GM21717 (cell line): ENCODE data around the gene PANX3.
A peak's percentile ranks its signal among the peaks of the same experiment; 100 is the strongest.

ENCODE experiments used
- ATAC-seq: cut with Tn5 transposase; IDR thresholded peaks from one replicate; pipeline ENCODE4 v1.9.1; 2021; ENCODE audit warnings: mild to moderate bottlenecking, moderate library complexity; ENCODE audit not compliant: unreplicated experiment

Gene PANX3

DNA sequence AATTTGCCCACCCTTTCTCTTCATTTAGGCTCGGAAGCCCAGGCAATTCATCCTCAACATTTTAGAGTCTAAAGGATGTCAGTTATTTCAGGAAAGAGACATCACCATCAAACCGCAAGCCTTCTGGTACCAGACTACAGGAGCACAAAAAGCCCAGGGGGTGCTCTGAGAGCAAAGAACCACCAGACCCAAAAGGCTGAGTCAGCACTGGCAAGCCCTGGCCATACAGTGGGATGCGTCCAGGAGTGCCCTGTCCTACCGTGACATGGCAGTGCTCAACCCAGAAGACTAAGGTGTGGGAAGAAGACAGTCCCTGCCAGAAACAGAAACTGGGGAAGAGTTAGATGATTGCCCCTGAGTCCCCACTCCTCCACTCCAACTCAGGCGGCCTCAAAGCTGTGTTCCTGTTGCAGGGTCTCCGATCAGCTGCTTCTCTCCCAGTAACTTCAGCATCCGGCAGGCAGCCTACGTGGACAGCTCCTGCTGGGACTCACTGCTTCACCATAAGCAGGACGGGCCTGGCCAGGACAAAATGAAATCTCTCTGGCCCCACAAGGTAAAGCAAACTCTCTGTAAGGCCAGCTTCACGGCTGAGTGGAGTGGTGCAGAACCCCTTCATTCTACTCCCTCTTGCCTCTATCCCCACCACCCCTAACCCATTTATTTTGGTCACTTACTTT is 1.5 kb downstream of the PANX3 start:
- ATAC-seq = no peak

DNA sequence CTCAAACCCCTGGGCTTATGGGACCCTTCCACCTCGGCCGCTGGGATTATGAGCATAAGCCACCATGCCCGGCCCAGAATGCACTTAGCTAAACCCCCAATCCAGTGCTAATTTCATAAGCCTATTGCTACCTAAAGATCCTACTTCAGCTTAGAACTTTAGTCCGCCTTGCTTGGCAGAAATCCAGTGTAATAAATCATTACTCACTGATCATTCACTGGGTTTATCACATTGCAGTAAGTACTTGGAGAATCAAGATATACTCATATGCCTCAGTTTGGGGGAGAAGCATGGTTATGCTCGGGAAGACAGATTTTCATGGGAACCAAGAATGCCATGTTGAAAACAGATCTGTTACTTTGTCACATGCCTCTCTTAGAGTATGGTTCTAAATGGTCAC is 7.6 kb downstream of the PANX3 start:
- ATAC-seq = no peak

DNA sequence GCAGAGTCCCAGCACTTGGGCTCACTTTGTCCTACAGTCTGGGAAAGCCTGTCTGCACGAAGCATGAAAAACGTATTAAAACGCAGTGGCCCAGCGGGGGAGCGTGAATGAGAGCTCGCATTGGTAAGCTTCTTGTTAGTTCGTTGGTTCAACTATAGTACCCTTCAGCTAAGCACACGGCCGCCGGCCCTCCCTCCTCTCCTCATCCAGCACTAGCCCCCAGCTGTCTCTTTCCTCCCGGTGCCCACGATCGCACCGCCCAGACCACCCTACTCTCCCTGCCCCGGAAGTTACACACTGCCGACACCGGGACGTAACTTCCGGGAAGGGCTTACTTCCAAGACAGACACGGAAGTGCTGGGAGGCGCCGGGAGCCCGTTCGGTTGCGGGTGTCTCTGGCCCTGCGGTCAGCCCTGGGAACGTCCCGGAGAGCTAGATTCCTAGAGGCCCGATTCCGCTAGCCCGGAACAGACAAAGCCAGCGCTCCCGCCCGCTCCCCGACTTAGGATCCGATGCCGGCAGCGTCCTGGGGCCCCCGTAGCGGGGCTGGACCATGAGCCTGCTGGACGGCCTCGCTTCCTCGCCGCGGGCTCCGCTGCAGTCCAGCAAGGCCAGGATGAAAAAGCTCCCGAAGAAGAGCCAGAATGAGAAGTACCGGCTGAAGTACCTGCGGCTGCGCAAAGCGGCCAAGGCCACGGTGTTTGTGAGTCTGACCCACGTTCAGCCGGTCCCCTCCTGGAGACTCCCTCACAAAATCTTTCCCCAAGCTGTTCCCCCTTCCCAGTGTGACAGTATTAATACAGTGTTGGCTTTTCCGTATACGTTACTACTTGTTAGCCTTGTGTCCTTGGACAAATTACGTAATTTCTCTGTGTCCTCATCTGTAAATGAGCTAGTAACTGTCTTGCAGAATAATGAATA is 11.6 kb downstream of the PANX3 start, which contains the start of gene TBRG1:
TBRG1 (plus strand) TSS at position 334 of the 921 bp plus-strand sequence; CDS start at position 554, 220 bp downstream.
- peak; percentile 99 for ATAC-seq

DNA sequence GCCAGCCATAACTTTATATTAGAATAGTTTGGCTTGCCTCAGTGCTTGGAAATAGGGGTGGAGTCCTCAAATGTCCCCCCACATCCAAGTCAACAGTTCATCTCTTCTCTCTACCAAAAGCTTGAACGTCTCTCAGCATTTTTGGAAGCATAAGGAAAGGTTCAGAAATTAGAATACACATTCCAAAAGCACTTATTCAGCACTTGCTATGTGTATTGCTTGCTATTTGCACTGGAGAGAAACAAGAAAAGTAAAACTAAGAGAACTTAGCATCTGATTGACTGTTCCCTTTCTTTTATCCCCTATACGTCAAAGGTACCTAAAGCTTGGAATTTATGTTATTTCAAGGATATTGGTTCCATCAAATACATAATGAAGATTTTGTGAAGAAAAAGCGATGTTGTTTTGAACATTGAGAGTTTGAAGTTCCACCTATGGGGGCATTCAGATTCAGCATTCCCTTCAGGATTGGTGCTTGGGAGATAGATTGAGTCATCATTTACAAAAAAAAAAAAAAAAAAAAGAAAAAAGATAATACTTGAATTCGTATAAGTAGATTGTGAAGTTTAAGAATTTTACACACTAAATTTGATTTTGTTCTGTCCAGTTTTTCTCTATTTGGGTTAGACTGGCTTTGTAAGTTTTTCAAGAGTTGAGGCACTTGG is 12.8 kb downstream of the PANX3 start:
- no peak for ATAC-seq

DNA sequence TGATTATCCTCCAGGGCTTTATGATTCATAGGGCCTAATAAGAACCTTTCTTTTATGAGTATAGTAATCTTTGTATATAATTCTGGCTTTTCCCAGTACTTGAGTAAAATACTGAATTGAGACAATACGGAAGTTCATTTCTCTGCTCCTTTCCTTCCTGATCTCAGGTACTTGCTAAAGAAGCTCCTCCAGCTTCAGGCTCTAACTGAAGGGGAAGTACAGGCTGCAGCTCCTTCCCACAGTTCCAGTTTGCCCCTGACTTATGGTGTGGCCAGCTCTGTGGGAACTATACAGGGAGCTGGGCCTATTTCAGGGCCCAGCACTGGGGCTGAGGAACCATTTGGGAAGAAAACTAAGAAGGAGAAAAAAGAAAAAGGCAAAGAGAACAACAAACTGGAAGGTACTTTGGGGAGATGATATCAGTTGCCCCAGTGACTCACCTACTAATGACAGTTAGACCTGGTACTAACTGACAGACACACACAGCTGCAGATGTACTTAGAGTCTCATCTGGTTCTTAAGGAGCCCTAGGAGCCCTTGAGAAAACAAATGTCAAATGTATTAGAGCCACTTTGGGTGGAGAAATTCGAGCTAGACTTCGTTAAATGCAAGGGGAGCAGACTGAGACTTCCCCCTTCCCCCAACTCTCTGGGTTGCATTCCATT is 14.4 kb downstream of the PANX3 start:
- no peak for ATAC-seq

DNA sequence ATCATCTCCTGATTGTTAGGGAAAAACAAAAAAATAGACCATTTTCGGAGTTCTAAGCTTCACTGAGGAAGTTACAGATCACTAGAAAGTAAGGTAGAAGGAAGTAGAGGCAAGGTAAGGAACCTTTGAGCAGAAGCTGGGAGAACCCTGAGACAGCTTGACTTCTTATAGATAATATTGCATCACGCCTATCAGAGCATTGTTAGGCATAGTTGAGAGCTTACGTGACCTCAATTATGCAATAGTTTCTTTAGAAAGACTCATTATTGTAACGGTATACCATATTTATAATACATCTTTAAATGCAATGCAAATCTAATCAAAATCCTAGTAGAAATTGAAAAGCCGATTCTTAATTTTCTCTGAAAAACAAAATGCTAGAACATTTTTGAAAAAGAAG is 16.3 kb downstream of the PANX3 start:
- no peak for ATAC-seq

DNA sequence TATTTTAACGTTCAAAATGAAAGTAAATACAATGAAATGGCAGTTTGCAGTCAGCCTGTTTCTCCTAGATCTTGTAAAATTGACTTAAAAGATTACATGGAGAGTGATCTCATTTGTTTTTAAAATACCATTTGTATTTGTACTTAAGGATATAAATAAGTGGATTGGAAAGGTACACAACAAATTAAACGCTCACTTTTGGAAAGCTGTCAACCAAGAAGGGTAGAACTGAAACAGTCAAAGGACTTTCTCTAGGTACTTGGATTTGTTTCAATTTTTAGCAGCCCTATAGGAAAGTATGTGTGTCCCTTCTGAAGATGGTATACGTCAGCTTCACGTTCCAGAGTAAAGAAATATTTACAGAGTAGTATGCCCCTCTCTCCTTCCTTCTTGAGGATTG is 18.7 kb downstream of the PANX3 start:
- ATAC-seq = no peak

DNA sequence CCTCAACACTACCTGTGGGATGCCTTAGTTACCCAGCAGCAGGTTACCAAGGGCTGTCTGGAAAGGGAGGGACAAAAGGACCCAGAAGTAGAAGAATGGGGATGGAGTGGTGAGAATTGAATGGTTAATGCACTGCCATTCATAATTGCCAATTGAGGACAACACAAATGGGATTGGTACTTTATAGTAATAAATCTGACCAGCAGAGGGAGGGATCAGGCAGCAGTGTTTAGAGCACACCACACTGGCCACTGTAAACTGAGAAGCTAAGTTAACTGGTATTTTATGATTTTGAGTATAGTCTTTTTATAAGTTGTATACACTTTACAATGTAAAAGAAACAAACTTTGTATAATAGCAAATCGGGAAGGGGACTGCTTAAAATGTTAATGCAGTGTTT is 22.1 kb downstream of the PANX3 start:
- no peak for ATAC-seq

DNA sequence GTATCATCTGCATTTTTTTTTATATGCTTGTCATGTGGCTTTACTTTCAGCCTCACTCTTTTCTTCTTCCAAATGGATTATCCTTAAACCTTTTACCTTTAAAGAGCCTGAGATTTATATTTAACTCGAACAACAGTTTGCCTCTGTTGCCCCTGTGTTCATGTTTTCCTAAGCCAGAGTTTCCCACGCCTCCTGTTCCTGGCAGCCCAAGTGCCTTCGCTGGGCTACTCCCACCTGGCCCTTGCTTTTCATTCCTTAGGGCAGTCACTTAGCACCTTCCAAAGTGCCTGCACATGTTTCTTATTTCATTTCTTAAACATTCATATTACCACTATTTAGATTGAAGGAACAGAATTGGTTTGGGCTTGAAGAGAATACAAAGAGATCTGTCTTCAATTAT is 24.7 kb downstream of the PANX3 start:
- no peak for ATAC-seq

DNA sequence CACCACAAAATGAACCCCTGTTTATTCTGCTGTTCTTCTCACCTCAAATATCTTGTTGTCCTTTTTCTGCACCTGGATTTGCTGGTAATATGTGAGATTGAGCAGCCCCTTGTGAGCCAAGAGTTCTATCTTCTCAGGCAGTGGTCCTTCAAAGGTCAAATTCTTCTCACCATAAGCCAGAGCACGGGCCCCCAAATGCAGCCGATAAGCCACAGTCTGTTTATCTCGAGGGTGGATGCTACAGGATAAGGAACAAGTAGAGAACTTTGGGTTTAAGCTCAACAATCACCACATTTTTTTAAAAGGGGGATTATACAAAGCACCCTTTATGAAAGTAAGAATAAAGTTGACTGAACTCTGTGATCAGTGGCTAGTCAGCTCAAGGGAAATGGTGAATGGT is 27.3 kb downstream of the PANX3 start:
- ATAC-seq = no peak

DNA sequence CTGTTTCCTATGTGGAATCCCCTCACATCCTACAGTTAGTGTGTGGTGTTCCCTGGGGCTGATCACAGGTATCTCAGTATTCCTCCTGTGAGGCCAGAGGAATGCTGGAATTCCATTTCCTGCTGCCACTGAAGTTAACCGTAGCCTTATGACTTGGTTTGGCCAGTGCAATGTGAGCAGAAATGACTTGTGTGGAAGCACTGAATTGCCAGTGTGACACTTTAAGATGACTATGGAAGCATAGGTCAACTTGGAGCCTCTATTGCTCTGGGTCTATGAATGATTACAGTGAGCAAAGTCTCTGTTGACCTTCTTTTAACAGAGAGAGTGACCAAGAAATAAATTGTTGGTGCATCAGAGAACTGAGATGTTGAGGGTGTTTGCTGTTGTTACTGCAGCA is 28.0 kb downstream of the PANX3 start:
- no peak for ATAC-seq

DNA sequence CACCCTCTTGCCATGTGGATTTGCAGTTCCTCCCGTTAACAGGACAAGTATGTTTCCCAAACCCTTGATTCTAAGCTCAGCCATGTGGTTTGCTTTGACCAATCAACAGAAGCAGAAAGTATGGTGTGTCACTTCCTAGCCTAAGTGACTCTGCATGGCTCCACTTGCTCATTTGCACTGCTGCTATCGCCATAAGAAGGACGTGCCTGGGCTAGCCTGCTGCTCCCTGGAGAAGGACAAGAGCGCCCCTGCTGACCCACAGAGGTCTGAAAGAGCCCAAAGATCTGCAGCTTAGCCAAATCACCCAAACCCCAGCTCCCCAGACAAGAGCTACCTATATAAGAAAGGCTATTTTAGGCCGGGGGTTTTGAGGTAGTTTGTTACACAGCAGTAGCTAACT is 29.4 kb downstream of the PANX3 start:
- no peak for ATAC-seq

DNA sequence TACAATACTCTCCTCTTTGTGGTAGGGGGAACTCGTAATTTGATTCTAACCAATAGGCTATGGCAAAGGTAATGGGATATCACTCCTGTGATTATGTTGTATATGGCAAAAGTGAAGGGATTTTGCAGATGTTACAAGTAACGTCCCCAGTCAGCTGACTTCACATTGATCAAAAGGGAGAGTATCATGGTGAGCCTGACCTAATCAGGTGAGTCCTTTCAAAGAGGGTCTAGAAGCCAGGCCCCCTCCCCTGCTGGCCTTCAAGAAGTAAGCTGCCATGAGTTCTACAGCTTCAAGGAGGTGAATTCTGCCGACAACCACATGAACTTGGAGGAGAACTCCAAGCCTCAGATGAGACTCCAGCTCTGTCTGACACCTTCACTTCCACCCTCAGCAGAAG is 31.4 kb downstream of the PANX3 start:
- ATAC-seq = no peak

DNA sequence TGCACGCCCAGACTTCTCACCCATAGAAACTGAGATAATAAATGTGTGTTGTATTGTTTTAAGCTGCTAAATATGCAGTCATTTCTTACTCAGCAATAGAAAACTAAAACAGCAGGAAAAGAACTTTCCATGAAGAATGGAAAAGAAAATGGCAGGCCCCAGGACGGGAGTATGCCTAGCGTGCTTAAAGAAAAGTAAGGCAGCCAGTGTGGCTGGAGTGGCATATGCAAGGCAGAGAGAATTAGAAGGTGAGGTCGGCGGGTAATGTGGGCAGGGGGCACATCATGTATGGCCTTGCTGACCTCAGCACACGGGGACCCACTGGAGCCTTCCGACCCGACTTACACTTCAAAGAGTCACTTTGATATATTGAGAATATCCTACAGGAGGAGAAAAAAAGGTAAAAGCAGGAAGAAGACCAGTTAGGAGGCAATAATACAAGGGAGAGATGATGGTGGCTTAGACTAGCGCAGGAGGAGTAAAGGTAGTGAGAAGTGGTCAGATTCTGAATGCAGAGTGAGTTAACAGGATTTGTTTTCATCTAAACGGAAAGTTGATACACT is 31.9 kb downstream of the PANX3 start:
- no peak for ATAC-seq

DNA sequence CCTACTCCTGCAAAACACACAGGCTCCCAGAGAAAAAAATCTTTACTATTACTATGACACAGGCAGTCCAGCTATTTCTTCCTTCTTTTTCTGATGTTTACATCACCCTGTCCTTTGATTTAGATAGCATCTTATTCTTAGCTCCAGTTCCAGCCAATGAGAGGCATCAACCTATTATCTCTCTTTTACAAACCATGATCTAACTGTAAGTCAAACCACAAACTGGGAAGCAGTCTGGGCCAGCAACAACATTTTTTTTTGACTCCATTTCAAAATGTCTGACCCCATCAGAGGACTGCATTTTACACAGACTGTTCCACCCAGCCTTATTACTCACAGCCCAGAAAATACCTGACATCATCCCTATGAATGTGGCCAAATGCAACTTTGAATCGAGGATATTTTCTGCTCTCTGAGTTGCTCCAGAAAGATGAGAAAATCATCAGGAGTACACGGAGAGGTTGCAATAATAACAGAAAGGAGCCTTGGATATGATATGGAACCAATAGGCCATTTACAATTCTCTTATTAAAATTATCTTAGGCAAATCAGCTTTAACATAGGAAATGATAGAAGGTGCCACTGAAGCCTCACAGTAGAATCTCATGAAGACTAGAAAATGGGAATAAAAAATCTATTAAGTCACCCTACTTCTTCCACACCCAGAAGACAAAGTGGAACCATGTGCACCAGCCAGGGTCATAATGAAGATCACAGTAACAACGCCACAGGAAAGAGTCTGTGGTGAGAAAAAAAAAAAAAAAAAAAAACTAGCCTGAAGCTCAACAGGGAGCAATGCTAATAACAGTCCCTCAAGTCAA is 32.6 kb downstream of the PANX3 start:
- ATAC-seq = no peak

DNA sequence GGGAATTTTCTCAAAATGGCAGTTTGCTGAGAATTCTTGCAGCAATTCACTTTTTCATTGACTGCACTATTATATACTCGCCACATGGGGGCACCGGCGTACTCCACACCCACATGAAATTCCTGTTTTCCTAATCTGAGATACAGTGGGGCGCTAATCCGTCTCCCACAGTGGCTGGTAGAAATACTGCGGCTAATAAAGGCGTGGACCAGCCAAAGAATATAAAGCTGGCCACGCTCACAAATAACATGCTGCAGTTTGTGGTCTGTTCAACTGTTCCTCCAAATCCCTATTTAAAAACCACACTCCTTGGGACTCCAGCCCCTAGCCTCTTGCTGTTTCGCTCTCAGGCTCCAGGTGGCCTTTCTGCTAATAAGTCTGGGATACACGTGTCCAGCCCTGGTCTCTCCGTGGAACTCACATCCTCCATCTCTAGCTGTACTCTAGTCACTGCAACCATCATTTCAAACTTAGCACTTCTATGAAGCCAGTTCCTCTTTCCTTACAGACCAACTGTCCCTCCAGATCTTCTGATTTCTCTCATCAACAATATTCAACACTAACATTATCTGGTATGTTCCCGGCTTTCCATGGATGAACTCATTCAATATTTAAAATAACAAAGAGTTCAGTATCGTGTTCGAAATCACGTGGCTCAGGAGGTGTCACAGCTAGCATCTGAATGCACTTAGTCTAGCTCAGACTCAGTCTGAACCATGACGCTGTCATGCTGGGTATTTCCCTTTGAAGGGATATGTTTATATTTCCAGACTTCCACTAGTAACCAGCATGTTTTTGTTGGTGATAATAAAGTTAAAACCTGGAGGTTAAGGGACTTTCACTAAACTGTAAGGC is 33.4 kb downstream of the PANX3 start:
- peak; percentile 69 for ATAC-seq

DNA sequence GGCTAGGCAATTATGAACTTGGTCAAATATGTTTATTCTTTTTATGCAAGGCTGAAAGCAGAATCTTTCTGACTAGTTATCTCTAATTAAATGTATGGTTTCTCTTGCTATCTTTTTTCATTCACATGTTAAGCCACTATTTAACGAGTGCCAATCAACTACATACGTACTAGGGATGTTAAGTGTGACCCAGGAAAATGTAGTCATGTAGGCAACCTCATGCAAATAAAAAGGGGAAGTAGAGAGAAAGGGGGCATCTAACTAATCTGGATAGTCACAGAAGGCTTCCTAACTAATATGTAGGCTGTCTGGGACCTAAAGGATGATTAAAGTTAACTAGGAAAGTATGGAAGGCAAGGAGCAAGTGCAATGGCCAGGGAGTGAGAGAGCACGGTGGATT is 34.9 kb downstream of the PANX3 start:
- ATAC-seq = peak; percentile 69

DNA sequence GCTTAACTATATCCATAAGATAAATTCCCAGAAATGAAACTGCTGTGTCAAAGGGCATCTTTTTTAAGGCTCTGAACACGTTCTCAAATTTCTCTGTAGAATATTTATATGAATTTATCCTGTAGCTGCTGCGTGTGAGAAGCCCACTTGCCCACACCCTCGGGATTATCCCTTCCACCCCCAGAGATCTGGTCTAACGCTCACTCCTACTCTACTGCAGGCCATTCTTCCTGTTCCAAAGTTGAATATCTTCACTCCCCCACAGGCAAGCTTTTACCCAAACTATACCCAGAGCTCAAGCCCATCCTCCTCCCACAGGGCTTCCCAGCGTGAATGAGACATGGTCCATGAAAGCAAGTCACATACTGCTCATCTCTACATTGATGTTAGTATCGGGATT is 37.4 kb downstream of the PANX3 start:
- ATAC-seq = no peak
